Heart right ventricle (tissue), 16 donors: ENCODE measurements around the gene TUBA1C. TPM values are rescaled to one million over a fixed set of nuclear protein-coding genes. Genes with fewer than 3 reads are reported as not detected.
A peak's percentile ranks its signal among the peaks of the same experiment; 100 is the strongest.

Experiments
- ATAC-seq, 8 donors: fragments of 200-7000 bp; cut with Tn5 transposase; one replicate each; pipeline ENCODE4 v1.9.1; 2020; ENCODE audit warnings: mild to moderate bottlenecking in 8 of 8, moderate library complexity in 8 of 8, moderate number of reproducible peaks in 1 of 8
- DNase-seq, 2 donors: peaks; one replicate each; pipeline ENCODE4 v3.0.0-alpha.2; 2020
- H3K27ac ChIP-seq, 10 donors: fragments of 200-600 bp; sonication (generic) in 2 of 10; one replicate each; pipeline versions ENCODE4 v1.5.0 to v1.8.0; 2020 to 2022; ENCODE audit warnings: mild to moderate bottlenecking in 3 of 10
- H3K27me3 ChIP-seq, 7 donors: fragments of 200-600 bp; one replicate each; pipeline ENCODE4 v1.8.0; 2021 to 2022; ENCODE audit warnings: mild to moderate bottlenecking in 2 of 7
- H3K36me3 ChIP-seq, 9 donors: fragments of 200-600 bp; sonication (generic) in 1 of 9; one replicate each; pipeline versions ENCODE4 v1.5.0 to v1.8.0; 2020 to 2022; ENCODE audit warnings: mild to moderate bottlenecking in 2 of 9
- H3K4me1 ChIP-seq, 9 donors: fragments of 200-600 bp; sonication (generic) in 1 of 9; one replicate each; pipeline versions ENCODE4 v1.5.0 to v1.8.0; 2020 to 2022; ENCODE audit warnings: mild to moderate bottlenecking in 4 of 9
- H3K4me3 ChIP-seq, 10 donors: fragments of 200-600 bp; sonication (generic) in 2 of 10; one replicate each; pipeline versions ENCODE4 v1.5.0 to v1.8.0; 2020 to 2022; ENCODE audit warnings: mild to moderate bottlenecking in 7 of 10, moderate library complexity in 2 of 10
- H3K9me3 ChIP-seq, 11 donors: fragments of 200-600 bp in 10 of 11; sonication (generic) in 2 of 11; one replicate each; pipeline versions ENCODE4 v1.5.0 to v1.8.0; 2013 to 2022; ENCODE audit warnings: mild to moderate bottlenecking in 2 of 11, control low read depth in 1 of 11, moderate library complexity in 1 of 11
- CTCF ChIP-seq, 9 donors: fragments of 200-600 bp; sonication (generic) in 2 of 9; IDR thresholded peaks; one replicate each; pipeline versions ENCODE4 v1.5.0 to v1.8.0; 2021 to 2022; ENCODE audit warnings: antibody characterized with exemption in 9 of 9, mild to moderate bottlenecking in 5 of 9, moderate library complexity in 1 of 9
- WGBS, 2 donors: extraction: QIAGEN DNeasy Blood & Tissue Kit; methylation state at CpG; one replicate each; pipeline ENCODE4 v1.1.7; 2013; ENCODE audit warnings: inconsistent platforms in 1 of 2; 5-methylcytosine and 5-hydroxymethylcytosine counted together
- intact Hi-C, 10 donors: fragments of 100-400 bp; cut with DNase I; formaldehyde crosslinking; loops; one replicate each; pipeline versions ENCODE4 v1.11.1 to v1.14.2; 2022
- polyA plus RNA-seq, 2 donors: library from polyadenylated mRNA; stranded (reverse); fragments of 200-250 nt; gene quantifications; one replicate each; pipeline ENCODE4 v1.2.3, GENCODE V29; 2013
- total RNA-seq, 10 donors: library from RNA; stranded (reverse); fragmentation: NEBNext Ultra II Directional in 3 of 10; extraction: Animal tissue kit (Norgen Biotek cat#: 25700) in 3 of 10; gene quantifications; one replicate each; pipeline versions ENCODE4 v1.2.1 to v1.2.4, GENCODE V29; 2021 to 2023
- donor health status: Arrhythmogenic right ventricular cardiomyopathy.
- donor health status: ischemic (EF 13 %, LVEDD 7.1; RV severe dilation, severe dysfunction).
- donor health status: healthy with polysubstance abuse.
- donor health status: DM: no; HTN: yes; CAD: no.
- donor health status: DM: no; HTN: no; CAD: no.
- donor health status: ischemic (EF 25% LVEDD 6.9; RV normal size, moderate dysfunction).
- donor health status: ischemic (EF 25% LVEDD 5.7; RV mildly dilated, moderate dysfunction).
- donor health status: healthy.
- donor health status: DM: yes; HTN: yes; CAD: no.
- donor health status: Ischemic cardiomyopathy.
- donor health status: ischemic (EF 35%, LVEDD 5.7; RV mildly dilated, moderate dysfunction).
- donor health status: nonischemic (EF 11% LVEDD 7.7; RV severe dilation, severe dysfunction).
- donor health status: DM: yes; HTN: yes; CAD: no.
- donor health status: PGD.
- donor health status: ischemic (EF 29% LVEDD 5.4; RV normal size, mild dysfunction).
- donor health status: nonischemic (EF 23%, LVEDD 6.1; RV moderate dilation, normal function).

Gene TUBA1C
- total and polyA plus RNA-seq, 12 donors: 24.5 to 389 (median 53.1) TPM

GRCh38 chr12:49297695-49298060, 32.8 kb downstream of the TUBA1C start:
- Histone ChIP-seq H3K4me1 (peaks cover 12 to 38% (median 31%) of the 10 kb centered on the region in 9 donors), H3K4me3 (peak overlapping the region in 8 of 10 donors; percentile 19 to 34 (median 24)), H3K27ac (no peak overlapping the region), H3K27me3 (peaks cover 27 to 84% (median 79%) of the 10 kb centered on the region in 7 donors), H3K9me3 (no peaks in the 10 kb centered on the region), H3K36me3 (no peaks in the 10 kb centered on the region)
- intact Hi-C loops: loop anchor here in 2 of 10 donors (5.0 to 10.0 kb wide), 2 partner anchors 35 to 47 kb away; partner anchors contain the start of gene DNAJC22 (in 1 of the 2)
- ATAC-seq (no peak), DNase-seq (no peak)
- TF ChIP-seq CTCF (IDR thresholded peaks at IDR 0.05): no peak
- WGBS, 2 donors: 16 to 17% methylated on average over 8 of the region's 8 CpGs

- DNase-seq: no peak
- no peak for TF ChIP-seq CTCF (IDR thresholded peaks at IDR 0.05)
- peak in 2 of 8 donors; percentile 19 to 32 for ATAC-seq
- H3K27ac ChIP-seq: no peak overlapping the region
- no peaks in the 10 kb centered on the region for H3K9me3 ChIP-seq
- no peaks in the 10 kb centered on the region for H3K36me3 ChIP-seq
- intact Hi-C loops: loop anchor here in 2 of 10 donors (5.0 to 10.0 kb wide), 2 partner anchors 34 to 47 kb away; partner anchors contain the start of gene DNAJC22 (in 1 of the 2)
- 42 to 49% methylated on average over 6 of the region's 6 CpGs for WGBS, 2 donors
- H3K27me3 ChIP-seq: peaks cover 27 to 88% (median 84%) of the 10 kb centered on the region in 7 donors
- H3K4me3 ChIP-seq: peak overlapping the region in 1 of 10 donors; percentile 25
- H3K4me1 ChIP-seq: peaks cover 8 to 33% (median 26%) of the 10 kb centered on the region in 9 donors
Observed at GRCh38 chr12:49298160-49298559, 33.3 kb downstream of the TUBA1C start.

- no peaks in the 10 kb centered on the region for H3K36me3 ChIP-seq
- no peak overlapping the region for H3K27ac ChIP-seq
- no peak for ATAC-seq
- H3K4me1 ChIP-seq: peaks cover 5 to 15% (median 9%) of the 10 kb centered on the region in 9 donors
- intact Hi-C loops: no loop called here
- H3K4me3 ChIP-seq: no peak overlapping the region
- no peak for TF ChIP-seq CTCF (IDR thresholded peaks at IDR 0.05)
- 67 to 69% methylated on average over 4 of the region's 4 CpGs for WGBS, 2 donors
- H3K27me3 ChIP-seq: peaks cover 10 to 81% (median 65%) of the 10 kb centered on the region in 7 donors
- no peaks in the 10 kb centered on the region for H3K9me3 ChIP-seq
- no peak for DNase-seq
Observed at GRCh38 chr12:49301760-49302159, 36.9 kb downstream of the TUBA1C start.

GRCh38 chr12:49304161-49304560, 39.3 kb downstream of the TUBA1C start:
- Histone ChIP-seq H3K4me3 (no peak overlapping the region), H3K27ac (no peak overlapping the region), H3K27me3 (peaks cover 0 to 79% (median 47%) of the 10 kb centered on the region in 7 donors), H3K36me3 (no peaks in the 10 kb centered on the region), H3K4me1 (no peaks in the 10 kb centered on the region), H3K9me3 (no peaks in the 10 kb centered on the region)
- no peak for ATAC-seq
- WGBS, 2 donors: 59% methylated on average over 2 of the region's 2 CpGs
- DNase-seq: no peak
- TF ChIP-seq CTCF (IDR thresholded peaks at IDR 0.05): no peak
- intact Hi-C loops: no loop called here
